Peyer's patch (tissue), 4 donors: ENCODE data around the gene CSTF3.

ENCODE experiments used
- POLR2A ChIP-seq, 2 donors: fragments of 450-650 bp; IDR thresholded peaks; one replicate each; pipeline ENCODE4 v1.5.1; 2017; ENCODE audit warnings: antibody characterized with exemption in 2 of 2, mild to moderate bottlenecking in 2 of 2, moderate library complexity in 2 of 2
- TF ChIP-seq, protein P1 (sequence below), 6 experiments: fragments of 450-650 bp in 4 of 6; fragments of 200-600 bp in 2 of 6; sonication (generic) in 1 of 6; IDR thresholded peaks; one replicate each; pipeline ENCODE4 v1.5.1; 2017 to 2019; ENCODE audit warnings: antibody characterized with exemption in 6 of 6, mild to moderate bottlenecking in 3 of 6, moderate library complexity in 1 of 6

DNA sequence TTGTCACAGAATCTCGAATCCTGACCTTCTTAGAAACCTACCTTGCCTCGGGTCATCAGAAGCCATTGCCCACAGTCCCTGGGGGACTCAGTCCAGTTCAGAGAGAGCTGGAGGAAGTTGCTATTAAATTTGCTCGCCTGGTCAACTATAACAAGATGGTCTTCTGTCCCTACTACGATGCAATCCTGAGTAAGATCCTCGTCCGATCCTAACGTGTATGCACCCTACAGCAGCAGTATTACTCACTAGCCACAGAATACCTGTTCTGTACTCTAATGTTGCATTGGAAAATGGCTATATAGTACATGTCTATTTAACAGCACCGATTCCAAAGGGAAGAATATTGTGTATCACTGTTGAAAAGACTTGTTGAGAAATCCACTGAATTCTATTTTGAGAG, 88.8 kb downstream of the CSTF3 start:
- TF ChIP-seq, protein P1, sequence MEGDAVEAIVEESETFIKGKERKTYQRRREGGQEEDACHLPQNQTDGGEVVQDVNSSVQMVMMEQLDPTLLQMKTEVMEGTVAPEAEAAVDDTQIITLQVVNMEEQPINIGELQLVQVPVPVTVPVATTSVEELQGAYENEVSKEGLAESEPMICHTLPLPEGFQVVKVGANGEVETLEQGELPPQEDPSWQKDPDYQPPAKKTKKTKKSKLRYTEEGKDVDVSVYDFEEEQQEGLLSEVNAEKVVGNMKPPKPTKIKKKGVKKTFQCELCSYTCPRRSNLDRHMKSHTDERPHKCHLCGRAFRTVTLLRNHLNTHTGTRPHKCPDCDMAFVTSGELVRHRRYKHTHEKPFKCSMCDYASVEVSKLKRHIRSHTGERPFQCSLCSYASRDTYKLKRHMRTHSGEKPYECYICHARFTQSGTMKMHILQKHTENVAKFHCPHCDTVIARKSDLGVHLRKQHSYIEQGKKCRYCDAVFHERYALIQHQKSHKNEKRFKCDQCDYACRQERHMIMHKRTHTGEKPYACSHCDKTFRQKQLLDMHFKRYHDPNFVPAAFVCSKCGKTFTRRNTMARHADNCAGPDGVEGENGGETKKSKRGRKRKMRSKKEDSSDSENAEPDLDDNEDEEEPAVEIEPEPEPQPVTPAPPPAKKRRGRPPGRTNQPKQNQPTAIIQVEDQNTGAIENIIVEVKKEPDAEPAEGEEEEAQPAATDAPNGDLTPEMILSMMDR (IDR thresholded peaks at IDR 0.05), result no peak
- no peak for TF ChIP-seq POLR2A (IDR thresholded peaks at IDR 0.05)
